ENCODE results near the gene TSPAN9.

DNA sequence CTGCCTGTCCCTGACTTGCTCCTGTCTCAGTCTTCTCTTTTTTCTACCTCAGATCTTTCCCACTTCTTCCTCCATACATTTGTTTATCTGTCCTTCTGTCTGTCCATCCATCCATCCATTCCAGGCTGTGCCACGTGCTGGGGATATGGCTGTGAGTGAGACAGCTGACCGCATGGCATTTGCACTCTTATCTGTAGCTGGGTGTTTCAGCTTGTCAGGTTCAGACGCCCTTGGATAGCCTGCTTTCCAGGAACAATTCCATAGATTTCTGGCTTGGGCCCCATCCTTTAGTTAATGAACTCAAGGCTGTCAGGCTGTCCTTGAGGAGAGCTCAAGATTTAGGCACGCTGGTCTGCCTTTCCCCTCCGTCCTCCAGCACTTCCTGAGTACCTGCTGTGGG lies 116.6 kb downstream of the TSPAN9 start:
- no peak for TF ChIP-seq POLR2AphosphoS5 (IDR thresholded peaks at IDR 0.05; ENCODE audit: borderline replicate concordance, low read depth, low read length)
- no peak for TF ChIP-seq EZH2 (IDR thresholded peaks at IDR 0.05)
- no peak for TF ChIP-seq FOXP2 (optimal IDR thresholded peaks at IDR 0.05; ENCODE audit: control extremely low read depth, extremely low read length, insufficient read depth)

All from SK-N-MC (cell line).